ENCODE measurements around the gene TRIOBP.
"Not testable (repeated sequence)": the region's sequence is repeated elsewhere in the genome, so short reads cannot be mapped to it uniquely, and the experiment has no call there.

Gene TRIOBP

GRCh38 chr22:37696260-37696656, 590 bp upstream of the TRIOBP start:
- DNase-seq: not testable (repeated sequence)

DNA sequence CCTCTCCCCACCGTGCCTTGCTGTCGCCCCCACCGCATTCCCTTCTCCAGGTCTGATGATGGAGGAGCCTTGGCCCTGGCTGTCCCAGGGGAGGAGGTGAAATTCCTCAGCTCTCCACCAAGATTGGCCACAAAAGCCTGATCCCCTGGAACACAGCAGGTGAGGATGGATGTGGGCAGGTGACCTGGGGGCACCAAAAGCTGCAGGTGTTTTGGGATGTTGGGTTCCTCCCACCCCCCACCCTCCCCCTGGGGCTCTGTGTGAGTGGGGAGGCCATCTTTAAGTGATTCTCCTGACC, 639 bp downstream of the TRIOBP start:
- DNase-seq: no peak

DNA sequence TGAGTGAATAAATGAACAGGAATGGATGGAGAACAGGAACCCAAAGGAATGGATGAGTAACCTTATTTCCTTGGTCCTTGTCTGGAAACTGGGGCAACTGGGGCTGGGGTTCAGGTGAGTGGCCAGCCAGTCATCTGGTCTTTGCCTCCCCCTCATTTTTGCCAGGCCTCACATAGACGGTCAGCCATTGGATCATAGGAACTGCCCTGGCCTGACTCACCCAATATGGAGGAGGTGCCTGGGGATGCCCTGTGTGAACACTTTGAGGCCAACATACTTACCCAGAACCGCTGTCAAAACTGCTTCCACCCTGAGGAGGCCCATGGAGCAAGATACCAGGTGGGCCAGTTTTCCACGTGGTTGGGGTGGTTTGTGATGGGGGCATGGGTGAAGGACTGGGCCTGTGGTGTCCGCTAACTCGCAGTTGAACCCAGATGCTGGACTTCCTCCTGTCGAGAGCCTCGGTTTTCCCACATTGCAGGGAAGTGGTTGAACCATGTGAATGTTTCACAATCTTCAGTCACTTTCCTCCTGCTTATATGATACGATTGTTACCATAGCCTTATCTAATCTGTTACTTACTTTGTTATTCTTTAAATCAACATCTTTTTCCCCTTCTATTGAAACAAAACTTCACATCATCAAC, 4.4 kb downstream of the TRIOBP start:
- DNase-seq: no peak

DNA sequence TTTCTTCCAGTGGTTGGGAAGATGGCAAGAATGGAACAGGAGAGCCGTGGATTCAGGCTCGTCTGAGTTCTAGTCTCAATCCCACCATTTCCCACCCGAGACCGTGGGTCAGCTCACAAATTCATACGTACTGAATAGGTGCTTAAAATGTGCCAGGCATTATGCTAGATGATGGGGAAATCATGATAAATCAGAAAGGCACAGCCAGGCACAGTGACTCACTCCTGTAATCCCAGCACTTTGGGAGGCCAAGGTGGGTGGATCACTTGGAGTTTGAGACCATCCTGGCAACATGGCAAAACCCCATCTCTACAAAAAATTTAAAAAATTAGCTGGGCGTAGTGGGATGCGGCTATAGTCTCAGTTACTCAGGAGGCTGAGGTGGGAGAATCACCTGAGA, 7.1 kb downstream of the TRIOBP start:
- DNase-seq: no peak

DNA sequence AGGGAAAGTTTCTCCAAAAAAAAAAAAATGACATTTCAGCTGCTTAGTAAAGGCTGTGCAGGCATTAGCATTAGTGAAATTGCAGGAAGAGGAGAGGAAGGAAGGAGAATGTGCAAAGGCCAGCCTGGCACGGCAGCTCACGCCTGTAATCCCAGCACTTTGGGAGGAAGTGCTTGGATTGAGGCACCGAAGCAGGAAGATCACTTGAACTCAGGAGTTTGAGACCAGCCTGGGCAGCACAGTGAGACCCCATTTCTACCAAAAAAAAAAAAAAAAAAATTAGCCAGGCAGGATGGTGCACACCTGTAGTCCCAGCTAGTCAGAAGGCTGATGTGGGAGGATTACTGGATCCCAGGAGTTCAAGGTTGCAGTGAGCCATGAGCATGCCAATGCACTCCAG, 7.8 kb downstream of the TRIOBP start:
- no peak for DNase-seq

DNA sequence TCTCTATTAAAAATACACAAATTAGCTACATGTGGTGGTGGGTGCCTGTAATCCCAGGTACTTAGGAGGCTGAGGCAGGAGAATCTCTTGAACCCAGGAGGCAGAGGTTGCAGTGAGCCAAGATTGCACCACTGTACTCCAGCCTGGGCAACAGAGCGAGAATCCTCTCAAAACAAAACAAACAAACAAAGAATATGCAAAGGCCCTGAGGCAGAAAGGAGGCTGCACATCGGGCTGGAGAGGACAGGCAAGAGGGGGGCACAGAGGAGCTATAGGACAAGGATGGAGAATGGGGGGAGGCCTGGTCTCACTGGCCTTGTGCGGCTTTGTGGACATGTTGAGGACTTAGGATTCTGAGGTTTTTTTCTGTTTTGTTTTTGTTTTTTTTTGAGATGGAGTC, 8.4 kb downstream of the TRIOBP start:
- DNase-seq: no peak

DNA sequence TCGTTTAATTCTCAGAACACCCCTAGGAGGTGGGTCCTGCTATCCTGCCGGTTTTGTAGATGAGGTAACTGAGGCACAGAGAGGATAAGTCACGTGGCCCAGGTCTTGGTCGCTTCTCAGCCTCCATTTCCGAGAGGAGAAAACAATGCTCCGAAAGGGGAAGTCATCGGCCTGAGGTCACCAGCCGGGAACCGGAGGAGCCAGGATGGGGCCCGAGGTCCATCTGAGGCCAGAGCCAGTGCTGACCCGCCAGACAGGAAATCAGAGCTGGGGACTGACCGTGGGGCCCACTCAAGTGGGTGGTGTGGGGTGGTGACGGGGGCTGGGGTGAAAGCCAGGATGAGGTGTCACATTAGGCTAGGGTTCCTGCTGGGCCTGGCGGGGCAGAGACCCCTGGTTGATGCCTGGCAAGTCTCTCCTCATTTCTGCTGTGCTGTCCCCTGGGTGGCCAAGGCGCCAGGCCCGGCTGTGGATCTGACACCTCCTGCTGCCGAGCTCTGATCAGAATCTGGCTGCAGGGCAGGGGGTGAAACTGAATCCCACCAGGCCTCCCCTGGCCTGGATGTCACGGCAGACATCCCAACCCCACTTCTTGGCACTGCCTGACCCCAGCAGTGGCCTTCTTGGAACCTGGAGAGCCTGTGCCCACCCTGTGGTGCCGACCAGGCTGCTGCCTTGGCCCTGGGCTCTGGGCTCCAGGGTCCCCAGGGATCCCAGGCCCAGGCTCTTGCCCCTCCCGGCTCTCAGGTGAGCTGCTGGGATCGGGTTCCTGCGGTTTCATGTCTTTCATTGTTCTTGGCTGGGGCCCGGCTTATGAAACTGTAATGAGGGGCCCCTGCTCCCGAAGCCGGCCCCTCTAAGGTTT, 12.0 kb downstream of the TRIOBP start:
- DNase-seq: no peak

- DNase-seq: no peak
Measured at GRCh38 chr22:37709445-37709765, 12.6 kb downstream of the TRIOBP start.

- no peak for DNase-seq
Measured at GRCh38 chr22:37710675-37711074, 13.8 kb downstream of the TRIOBP start.

DNA sequence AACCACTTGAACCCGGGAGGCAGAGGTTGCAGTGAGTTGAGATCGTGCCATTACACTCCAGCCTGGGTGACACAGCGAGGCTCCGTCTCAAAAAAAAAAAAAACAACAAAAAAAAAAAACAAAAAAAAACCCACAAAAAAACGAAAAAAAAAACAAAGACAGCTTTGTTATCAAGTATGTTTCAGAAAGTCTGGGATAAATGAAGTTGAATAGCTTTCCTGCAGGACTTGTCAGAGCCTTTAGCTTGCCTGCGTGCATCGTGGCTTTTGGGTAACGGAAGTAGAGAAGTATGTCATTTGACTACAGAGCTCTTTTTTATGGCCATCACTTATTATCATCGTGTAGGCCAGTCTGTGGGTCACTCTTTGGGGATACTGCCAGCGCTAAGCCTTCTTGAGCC, 14.6 kb downstream of the TRIOBP start:
- no peak for DNase-seq

GRCh38 chr22:37713761-37714160, 16.9 kb downstream of the TRIOBP start:
- DNase-seq: no peak

DNA sequence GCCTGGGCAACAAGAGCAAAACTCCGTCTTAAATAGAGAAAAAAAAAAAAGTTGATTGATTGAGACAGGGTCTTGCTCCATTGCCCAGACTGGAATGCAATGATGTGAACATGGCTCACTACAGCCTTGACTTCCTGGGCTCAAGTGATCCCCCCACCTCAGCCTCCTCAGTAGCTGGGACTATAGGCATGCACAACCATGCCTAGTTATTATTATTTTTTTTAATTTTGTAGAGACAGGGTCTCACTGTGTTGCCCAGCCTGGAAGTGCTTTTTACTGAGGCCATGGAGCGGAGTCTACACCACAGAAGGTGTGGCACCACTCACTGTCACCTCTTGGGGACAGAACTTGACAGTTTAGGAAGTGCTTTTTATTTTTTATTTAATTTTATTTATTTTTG, 17.8 kb downstream of the TRIOBP start:
- DNase-seq: no peak

GRCh38 chr22:37715760-37716159, 18.9 kb downstream of the TRIOBP start:
- DNase-seq: no peak

GRCh38 chr22:37716708-37717107, 19.9 kb downstream of the TRIOBP start:
- no peak for DNase-seq

DNA sequence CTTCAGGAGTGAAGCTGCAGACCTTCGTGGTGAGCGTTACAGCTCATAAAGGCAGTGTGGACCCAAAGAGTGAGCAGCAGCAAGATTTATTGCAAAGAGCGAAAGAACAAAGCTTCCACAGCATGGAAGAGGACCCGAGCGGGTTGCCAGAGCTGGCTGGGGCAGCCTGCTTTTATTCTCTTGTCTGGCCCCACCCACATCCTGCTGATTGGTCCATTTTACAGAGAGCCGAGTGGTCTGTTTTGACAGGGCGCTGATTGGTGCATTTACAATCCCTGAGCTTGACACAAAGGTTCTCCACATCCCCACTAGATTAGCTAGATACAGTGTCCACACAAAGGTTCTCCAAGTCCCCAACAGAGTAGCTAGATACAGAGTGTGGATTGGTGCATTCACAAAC, 20.4 kb downstream of the TRIOBP start:
- DNase-seq: not testable (repeated sequence)

GRCh38 chr22:37717746-37718305, 21.0 kb downstream of the TRIOBP start:
- DNase-seq: not testable (repeated sequence)

- no peak for DNase-seq
Measured at GRCh38 chr22:37725551-37726240, 28.8 kb downstream of the TRIOBP start.

DNA sequence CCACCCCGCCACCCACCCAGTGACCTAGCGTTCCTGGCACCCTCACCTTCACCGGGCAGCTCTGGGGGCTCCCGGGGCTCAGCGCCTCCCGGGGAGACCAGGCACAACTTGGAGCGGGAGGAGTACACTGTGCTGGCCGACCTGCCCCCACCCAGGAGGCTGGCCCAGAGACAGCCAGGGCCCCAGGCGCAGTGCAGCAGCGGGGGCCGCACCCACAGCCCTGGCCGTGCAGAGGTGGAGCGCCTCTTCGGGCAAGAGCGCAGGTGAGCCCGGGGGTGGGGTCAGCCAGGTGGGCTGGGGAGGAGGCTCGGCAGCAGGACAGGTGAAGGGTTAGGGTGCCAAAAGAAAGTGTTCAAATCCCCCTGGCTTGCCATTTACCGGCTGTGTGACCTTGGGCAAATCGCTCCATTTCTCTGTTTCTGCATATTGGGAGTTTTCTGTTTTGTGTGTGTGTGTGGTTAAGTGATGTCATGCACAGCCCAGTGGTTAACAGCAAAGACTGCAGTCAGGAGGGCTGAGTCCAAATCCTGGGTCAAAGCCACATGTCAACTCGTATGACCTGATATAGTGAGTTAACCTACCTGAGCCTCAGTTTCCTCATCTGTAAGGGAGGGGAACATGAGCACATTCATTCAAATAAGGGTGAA, 29.5 kb downstream of the TRIOBP start:
- DNase-seq: no peak

GRCh38 chr22:37728620-37729019, 31.8 kb downstream of the TRIOBP start:
- DNase-seq: no peak

DNA sequence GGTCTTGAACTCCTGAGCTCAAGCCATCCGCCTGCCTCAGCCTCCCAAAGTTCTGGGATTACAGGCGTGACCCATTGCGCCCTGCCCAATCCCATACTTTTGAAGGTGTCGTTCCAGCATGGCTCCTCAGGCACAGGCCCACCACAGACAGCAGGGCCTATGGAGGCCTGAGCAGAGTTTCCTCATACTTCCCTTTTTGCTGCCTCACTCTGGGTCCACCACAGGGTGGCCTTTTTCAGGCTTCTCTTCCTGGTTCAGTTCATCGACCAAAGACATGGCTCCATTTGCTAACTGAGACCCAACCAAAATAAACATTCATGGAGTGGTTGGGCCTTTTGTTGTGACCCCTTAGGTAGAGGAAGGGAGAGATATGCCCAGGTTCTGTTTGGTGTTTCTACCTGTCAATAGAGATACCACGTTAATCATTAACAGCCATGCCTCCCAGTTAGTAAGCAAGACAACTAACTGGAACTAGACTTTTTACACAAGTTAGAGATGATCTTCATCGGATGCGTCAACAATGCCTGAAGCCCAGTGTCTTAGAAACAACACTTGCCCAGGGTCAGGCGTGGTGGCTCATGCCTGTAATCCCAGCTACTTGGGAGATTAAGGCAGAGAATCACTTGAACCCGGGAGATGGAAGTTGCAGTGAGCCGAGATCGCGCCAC, 35.1 kb downstream of the TRIOBP start:
- no peak for DNase-seq

GRCh38 chr22:37732699-37733607, 36.1 kb downstream of the TRIOBP start:
- DNase-seq: no peak
